Right lobe of liver (tissue), 6 donors: Measurements from ENCODE around the gene OLIG2. TPM values are rescaled to one million over a fixed set of nuclear protein-coding genes. Genes with fewer than 3 reads are reported as not detected.

Experiments used
- ATAC-seq, 4 donors: fragments of 200-7000 bp; cut with Tn5 transposase; one replicate each; pipeline ENCODE4 v1.9.1; 2020; ENCODE audit warnings: mild to moderate bottlenecking in 4 of 4, moderate library complexity in 4 of 4
- DNase-seq, 3 donors: peaks; one replicate each; pipeline ENCODE4 v3.0.0-alpha.2; 2020
- H3K27ac ChIP-seq, 3 donors: fragments of 200-600 bp; one replicate each; pipeline ENCODE4 v1.8.0; 2022
- H3K27me3 ChIP-seq, 2 donors: fragments of 200-600 bp; one replicate each; pipeline ENCODE4 v1.8.0; 2022
- H3K36me3 ChIP-seq, 4 donors: fragments of 200-600 bp; sonication (generic) in 1 of 4; one replicate each; pipeline versions ENCODE4 v1.5.1 to v1.8.0; 2017 to 2022; ENCODE audit warnings: control low read depth in 1 of 4
- H3K4me1 ChIP-seq, 4 donors: fragments of 200-600 bp; sonication (generic) in 1 of 4; one replicate each; pipeline versions ENCODE4 v1.5.1 to v1.8.0; 2017 to 2022; ENCODE audit warnings: control low read depth in 1 of 4
- H3K4me3 ChIP-seq, 3 donors: fragments of 200-600 bp; one replicate each; pipeline ENCODE4 v1.8.0; 2022
- H3K9me3 ChIP-seq, 4 donors: fragments of 200-600 bp; sonication (generic) in 1 of 4; one replicate each; pipeline versions ENCODE4 v1.5.1 to v1.8.0; 2017 to 2022; ENCODE audit warnings: control low read depth in 1 of 4
- CTCF ChIP-seq, 4 donors: fragments of 200-600 bp in 3 of 4; fragments of 450-650 bp in 1 of 4; IDR thresholded peaks; one replicate each; pipeline versions ENCODE4 v1.5.1 to v1.8.0; 2016 to 2022; ENCODE audit warnings: antibody characterized with exemption in 4 of 4, mild to moderate bottlenecking in 2 of 4
- POLR2A ChIP-seq: fragments of 450-650 bp; IDR thresholded peaks from one replicate; pipeline ENCODE4 v1.6.1; 2017; ENCODE audit warnings: antibody characterized with exemption, mild to moderate bottlenecking
- WGBS: methylation state at CpG from one replicate; pipeline ENCODE4 v1.1.6; 2018; ENCODE audit warnings: low coverage, low lambda C conversion rate; ENCODE audit not compliant: insufficient coverage; ENCODE audit errors: missing lambda C conversion rate; 5-methylcytosine and 5-hydroxymethylcytosine counted together
- intact Hi-C, 2 donors: fragments of 100-400 bp; cut with DNase I; formaldehyde crosslinking; loops; one replicate each; pipeline versions ENCODE4 v1.11.2 to v1.14.1; 2022
- long read RNA-seq: library from polyadenylated mRNA; unstranded; transcript quantifications from one replicate; pipeline ENCODE4 v2.0.0, GENCODE V29; 2019
- total RNA-seq, 6 experiments: library from RNA; depleted of rRNA in 2 of 6; stranded (reverse); fragments of >200 nt in 2 of 6; fragmentation: NEBNext Ultra II Directional in 3 of 6; extraction: Animal tissue kit (Norgen Biotek cat#: 25700) in 3 of 6; gene quantifications; one replicate each; pipeline versions ENCODE4 v1.1.0 to v1.2.4, GENCODE V29; 2016 to 2023
- donor health status: DM: no; HTN: yes; CAD: no.
- donor health status: DM: no; HTN: no; CAD: no.
- donor health status: DM: no; HTN: no; CAD: no.
- donor health status: DM: no; HTN: yes; CAD: no.
- donor health status: DM: no; HTN: yes; CAD: no.

The OLIG2 gene
- total RNA-seq, result not detected
- long read RNA-seq, result 0 reads

DNA sequence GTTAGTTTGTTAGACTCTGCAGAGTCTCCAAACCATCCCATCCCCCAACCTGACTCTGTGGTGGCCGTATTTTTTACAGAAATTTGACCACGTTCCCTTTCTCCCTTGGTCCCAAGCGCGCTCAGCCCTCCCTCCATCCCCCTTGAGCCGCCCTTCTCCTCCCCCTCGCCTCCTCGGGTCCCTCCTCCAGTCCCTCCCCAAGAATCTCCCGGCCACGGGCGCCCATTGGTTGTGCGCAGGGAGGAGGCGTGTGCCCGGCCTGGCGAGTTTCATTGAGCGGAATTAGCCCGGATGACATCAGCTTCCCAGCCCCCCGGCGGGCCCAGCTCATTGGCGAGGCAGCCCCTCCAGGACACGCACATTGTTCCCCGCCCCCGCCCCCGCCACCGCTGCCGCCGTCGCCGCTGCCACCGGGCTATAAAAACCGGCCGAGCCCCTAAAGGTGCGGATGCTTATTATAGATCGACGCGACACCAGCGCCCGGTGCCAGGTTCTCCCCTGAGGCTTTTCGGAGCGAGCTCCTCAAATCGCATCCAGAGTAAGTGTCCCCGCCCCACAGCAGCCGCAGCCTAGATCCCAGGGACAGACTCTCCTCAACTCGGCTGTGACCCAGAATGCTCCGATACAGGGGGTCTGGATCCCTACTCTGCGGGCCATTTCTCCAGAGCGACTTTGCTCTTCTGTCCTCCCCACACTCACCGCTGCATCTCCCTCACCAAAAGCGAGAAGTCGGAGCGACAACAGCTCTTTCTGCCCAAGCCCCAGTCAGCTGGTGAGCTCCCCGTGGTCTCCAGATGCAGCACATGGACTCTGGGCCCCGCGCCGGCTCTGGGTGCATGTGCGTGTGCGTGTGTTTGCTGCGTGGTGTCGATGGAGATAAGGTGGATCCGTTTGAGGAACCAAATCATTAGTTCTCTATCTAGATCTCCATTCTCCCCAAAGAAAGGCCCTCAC lies at the start of gene OLIG2:
Gene OLIG2, plus strand, starts transcription at position 447 of the 954 bp plus-strand sequence. CDS start 928 bp downstream, outside the sequence.
- H3K9me3 ChIP-seq, result no peaks in the 10 kb centered on the region
- WGBS, result 2% methylated on average over 30 of the region's 59 CpGs
- no peak for ATAC-seq
- peaks cover 12 to 63% of the 10 kb centered on the region in 2 donors for H3K27me3 ChIP-seq
- H3K27ac ChIP-seq, result no peak within 1 kb of the TSS
- H3K4me3 ChIP-seq, result no peak within 1 kb of the TSS
- H3K36me3 ChIP-seq, result no peaks in the 10 kb centered on the region
- DNase-seq, result no peak
- no peak for TF ChIP-seq CTCF (IDR thresholded peaks at IDR 0.05)
- TF ChIP-seq POLR2A, result no peak
- intact Hi-C loops, result no loop called here
- H3K4me1 ChIP-seq, result peaks cover 0 to 11% (median 0%) of the 10 kb centered on the region in 4 donors

- Histone ChIP-seq H3K36me3 (no peaks in the 10 kb centered on the region), H3K27me3 (no peaks in the 10 kb centered on the region), H3K9me3 (no peaks in the 10 kb centered on the region), H3K4me1 (no peaks in the 10 kb centered on the region), H3K27ac (no peak overlapping the region), H3K4me3 (no peak overlapping the region)
- intact Hi-C loops, result no loop called here
- ATAC-seq, result no peak
- 57% methylated on average over 1 of the region's 3 CpGs for WGBS
- TF ChIP-seq POLR2A (no peak), CTCF (IDR thresholded peaks at IDR 0.05) (no peak)
- DNase-seq, result no peak
These were observed 48.9 kb upstream of the OLIG2 start for GRCh38 chr21:32976791-32977190.

GRCh38 chr21:32977216-32977615 lies 48.5 kb upstream of the OLIG2 start:
- Histone ChIP-seq H3K4me3 (no peak overlapping the region), H3K27me3 (no peaks in the 10 kb centered on the region), H3K36me3 (no peaks in the 10 kb centered on the region), H3K27ac (no peak overlapping the region), H3K9me3 (no peaks in the 10 kb centered on the region), H3K4me1 (no peaks in the 10 kb centered on the region)
- TF ChIP-seq POLR2A (no peak), CTCF (IDR thresholded peaks at IDR 0.05) (no peak)
- intact Hi-C loops, result no loop called here
- no peak for DNase-seq
- no peak for ATAC-seq
- WGBS, result 70% methylated on average over 4 of the region's 5 CpGs

- ATAC-seq, result no peak
- H3K9me3 ChIP-seq, result no peaks in the 10 kb centered on the region
- no peak for TF ChIP-seq POLR2A
- 75% methylated on average over 25 of the region's 39 CpGs for WGBS
- intact Hi-C loops, result no loop called here
- no peaks in the 10 kb centered on the region for H3K36me3 ChIP-seq
- H3K27ac ChIP-seq, result no peak overlapping the region
- H3K4me1 ChIP-seq, result no peaks in the 10 kb centered on the region
- H3K27me3 ChIP-seq, result no peaks in the 10 kb centered on the region
- H3K4me3 ChIP-seq, result no peak overlapping the region
- no peak for DNase-seq
These were observed 47.1 kb upstream of the OLIG2 start for GRCh38 chr21:32978331-32979270.
